ENCODE measurements around the gene CTPS2.

DNA sequence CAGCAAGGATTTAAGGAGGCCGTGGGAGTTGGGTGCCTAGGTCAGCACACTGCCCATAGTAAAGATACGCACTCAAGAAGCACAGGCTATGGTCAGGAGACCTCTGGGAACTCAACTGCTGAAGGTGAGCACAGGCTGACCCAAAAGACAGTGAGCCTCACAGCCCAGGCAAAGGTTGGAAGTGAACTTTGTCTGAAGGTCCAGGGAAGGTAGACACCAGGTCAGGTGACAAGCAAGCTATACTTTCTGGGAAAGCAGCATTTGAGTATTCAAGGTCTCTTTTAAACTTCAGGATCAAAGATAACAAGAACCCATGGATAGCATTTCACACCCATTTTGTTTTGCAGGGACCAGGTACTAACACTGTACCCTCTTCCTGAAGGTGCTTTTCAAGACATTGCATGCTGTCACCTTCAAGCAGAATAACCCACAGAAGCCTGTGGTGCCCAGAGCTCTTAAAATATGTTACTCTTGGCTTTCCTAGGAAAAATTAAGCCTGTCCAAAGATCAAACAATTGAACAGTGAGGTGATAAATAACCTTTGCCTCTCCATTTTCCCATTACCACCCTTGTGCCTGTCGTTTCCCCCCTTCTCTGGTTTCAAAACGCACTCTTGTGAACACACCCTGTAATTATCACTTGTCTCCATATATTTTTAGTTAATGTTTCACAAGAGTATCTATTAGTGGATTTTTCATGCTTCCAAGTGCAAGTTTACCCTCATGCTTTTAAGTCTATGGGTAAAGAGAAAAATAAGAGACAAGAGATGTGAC is 65.9 kb downstream of the CTPS2 start:
- TF ChIP-seq YY1 (IDR thresholded peaks at IDR 0.05; ENCODE audit: extremely low read depth, insufficient replicate concordance, low read depth, low read length), result no peak
- TF ChIP-seq, protein P1, sequence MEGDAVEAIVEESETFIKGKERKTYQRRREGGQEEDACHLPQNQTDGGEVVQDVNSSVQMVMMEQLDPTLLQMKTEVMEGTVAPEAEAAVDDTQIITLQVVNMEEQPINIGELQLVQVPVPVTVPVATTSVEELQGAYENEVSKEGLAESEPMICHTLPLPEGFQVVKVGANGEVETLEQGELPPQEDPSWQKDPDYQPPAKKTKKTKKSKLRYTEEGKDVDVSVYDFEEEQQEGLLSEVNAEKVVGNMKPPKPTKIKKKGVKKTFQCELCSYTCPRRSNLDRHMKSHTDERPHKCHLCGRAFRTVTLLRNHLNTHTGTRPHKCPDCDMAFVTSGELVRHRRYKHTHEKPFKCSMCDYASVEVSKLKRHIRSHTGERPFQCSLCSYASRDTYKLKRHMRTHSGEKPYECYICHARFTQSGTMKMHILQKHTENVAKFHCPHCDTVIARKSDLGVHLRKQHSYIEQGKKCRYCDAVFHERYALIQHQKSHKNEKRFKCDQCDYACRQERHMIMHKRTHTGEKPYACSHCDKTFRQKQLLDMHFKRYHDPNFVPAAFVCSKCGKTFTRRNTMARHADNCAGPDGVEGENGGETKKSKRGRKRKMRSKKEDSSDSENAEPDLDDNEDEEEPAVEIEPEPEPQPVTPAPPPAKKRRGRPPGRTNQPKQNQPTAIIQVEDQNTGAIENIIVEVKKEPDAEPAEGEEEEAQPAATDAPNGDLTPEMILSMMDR (IDR thresholded peaks at IDR 0.05 in 2 of 3, conservative IDR thresholded peaks at IDR 0.05 in 1 of 3; ENCODE audit: borderline replicate concordance in 1 of 3, insufficient read depth in 1 of 3, low read depth in 2 of 3, low read length in 2 of 3), result no peak

All from HCT116 (cell line).